ENCODE results near the gene MAOB. TPM values are rescaled to one million over a fixed set of nuclear protein-coding genes. Genes with fewer than 3 reads are reported as not detected.

Gene MAOB
- total and polyA plus RNA-seq, 7 experiments from 2014 or later: not detected

Other genes with a start within 250 kb of the MAOB start
- under 1 TPM in 1 of 5 experiments, not detected in 4; 0.75 TPM for gene MAOA, start 226.2 kb downstream of the MAOB start, total RNA-seq
- gene MAOA, start 226.2 kb downstream of the MAOB start, polyA plus RNA-seq: under 1 TPM in 1 of 2 donors, not detected in 1; 0.67 TPM
- not detected for gene NDP, start 90.9 kb upstream of the MAOB start, total RNA-seq
- not detected for gene NDP, start 90.9 kb upstream of the MAOB start, polyA plus RNA-seq